ENCODE measurements around the gene SLC12A5.
A peak's percentile ranks its signal among the peaks of the same experiment; 100 is the strongest.

The SLC12A5 gene

DNA sequence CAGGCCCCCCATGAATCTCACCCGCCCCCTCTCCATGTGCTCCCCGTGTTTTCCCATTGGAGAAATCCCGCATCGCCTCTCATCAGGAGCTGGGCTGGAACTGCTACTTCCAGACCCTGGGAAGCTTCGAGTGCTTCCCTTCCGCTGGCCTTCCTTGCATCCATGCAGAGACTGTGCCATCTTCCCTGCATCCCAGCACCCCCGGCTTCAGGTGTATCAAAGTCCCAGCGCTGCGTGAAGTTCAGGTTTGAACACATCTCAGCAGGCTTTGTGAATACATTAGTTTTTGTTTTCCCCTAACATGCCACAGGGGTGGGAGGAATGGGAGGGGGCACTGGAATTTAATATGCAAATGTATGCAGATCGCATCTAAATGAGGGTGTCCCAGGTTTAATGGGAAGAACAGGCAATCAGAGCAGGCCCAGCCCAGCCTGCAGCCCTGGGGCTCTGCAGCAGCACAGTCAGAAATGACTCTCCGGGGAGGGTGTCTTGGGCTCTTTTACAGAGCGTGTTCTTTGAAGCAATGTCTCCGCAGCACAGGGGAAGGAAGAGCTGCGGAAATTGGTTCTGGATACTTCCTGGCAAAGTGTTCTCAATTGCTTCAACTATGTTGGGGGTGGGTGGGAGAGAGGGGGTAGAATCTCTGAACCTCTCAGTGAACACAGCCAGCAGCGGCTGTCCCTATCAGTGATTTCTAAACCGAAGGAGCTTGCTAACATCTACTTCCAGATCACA, 28.6 kb upstream of the SLC12A5 start:
- peaks cover 67% of the 10 kb centered on the region for H3K4me1 Mint-ChIP-seq (ENCODE audit: low read depth)
- no peaks in the 10 kb centered on the region for H3K9me3 Mint-ChIP-seq
- H3K36me3 Mint-ChIP-seq (ENCODE audit: low read depth), result no peaks in the 10 kb centered on the region
- H3K4me3 Mint-ChIP-seq, result no peak overlapping the region
- H3K27me3 Mint-ChIP-seq, result no peaks in the 10 kb centered on the region
- no peak for DNase-seq
- peak overlapping the region; percentile 60 for H3K27ac Mint-ChIP-seq

DNA sequence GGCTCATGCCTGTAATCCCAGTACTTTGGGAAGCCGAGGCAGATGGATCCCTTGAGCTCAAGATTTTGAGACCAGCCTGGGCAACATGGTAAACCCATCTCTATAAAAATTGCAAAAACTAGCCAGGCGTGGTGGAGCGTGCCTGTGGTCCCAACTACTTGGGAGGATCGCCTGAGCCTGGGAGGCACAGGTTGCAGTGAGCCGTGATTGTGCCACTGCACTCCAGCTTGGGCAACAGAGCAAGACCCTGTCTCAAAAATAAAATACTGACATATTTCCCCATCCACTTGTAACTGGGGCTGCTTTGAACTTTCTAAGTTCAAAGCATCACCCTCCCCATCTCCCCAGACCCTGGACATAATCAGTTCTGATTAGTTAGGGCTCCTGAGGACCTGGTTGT, 27.5 kb upstream of the SLC12A5 start:
- no peak overlapping the region for H3K4me3 Mint-ChIP-seq
- no peak overlapping the region for H3K27ac Mint-ChIP-seq
- no peak for DNase-seq
- H3K4me1 Mint-ChIP-seq (ENCODE audit: low read depth), result peaks cover 77% of the 10 kb centered on the region
- no peaks in the 10 kb centered on the region for H3K9me3 Mint-ChIP-seq
- no peaks in the 10 kb centered on the region for H3K27me3 Mint-ChIP-seq
- no peaks in the 10 kb centered on the region for H3K36me3 Mint-ChIP-seq (ENCODE audit: low read depth)

DNA sequence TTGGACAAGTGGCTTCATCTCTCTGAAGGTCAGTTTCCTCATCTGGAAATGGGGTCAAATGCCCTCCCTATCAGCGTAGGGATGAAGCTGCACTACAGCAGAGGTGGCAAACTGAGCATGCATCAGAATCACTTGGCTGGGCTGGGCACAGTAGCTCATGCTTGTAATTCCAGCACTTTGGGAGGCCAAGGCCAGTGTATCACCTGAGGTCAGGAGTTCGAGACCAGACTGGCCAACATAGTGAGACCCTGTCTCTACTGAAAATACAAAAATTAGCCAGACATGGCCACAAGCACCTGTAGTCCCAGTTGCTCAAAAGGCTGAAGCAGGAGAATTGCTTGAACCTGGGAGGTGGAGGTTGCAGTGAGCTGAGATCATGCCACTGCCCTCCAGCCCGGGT, 27.0 kb upstream of the SLC12A5 start:
- Mint-ChIP-seq H3K36me3 (ENCODE audit: low read depth) (no peaks in the 10 kb centered on the region), H3K4me1 (ENCODE audit: low read depth) (peaks cover 77% of the 10 kb centered on the region), H3K4me3 (no peak overlapping the region), H3K9me3 (no peaks in the 10 kb centered on the region), H3K27me3 (no peaks in the 10 kb centered on the region), H3K27ac (no peak overlapping the region)
- no peak for DNase-seq

DNA sequence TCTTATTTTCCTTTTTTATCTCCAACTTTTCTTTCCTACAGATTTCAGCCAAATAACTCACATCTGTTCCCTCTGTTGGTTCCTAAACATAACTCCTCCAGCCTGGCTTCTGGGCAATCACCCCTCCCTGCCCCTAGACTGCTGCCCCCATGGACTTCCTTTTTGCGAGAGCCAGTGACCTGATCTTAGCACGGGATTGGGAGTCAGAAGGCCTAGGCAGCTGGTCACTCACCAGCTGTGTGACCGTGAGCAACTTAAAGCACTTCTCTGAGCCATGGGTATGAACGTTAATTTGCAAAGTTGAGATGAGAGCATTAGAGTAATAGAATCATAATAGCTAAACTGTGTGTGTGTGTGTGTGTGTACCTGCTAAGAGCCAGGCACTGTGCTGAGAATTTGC, 24.8 kb upstream of the SLC12A5 start:
- H3K27me3 Mint-ChIP-seq, result peaks cover 8% of the 10 kb centered on the region
- H3K9me3 Mint-ChIP-seq, result no peaks in the 10 kb centered on the region
- H3K4me1 Mint-ChIP-seq (ENCODE audit: low read depth), result peaks cover 75% of the 10 kb centered on the region
- no peak overlapping the region for H3K27ac Mint-ChIP-seq
- H3K36me3 Mint-ChIP-seq (ENCODE audit: low read depth), result no peaks in the 10 kb centered on the region
- no peak for DNase-seq
- H3K4me3 Mint-ChIP-seq, result no peak overlapping the region

DNA sequence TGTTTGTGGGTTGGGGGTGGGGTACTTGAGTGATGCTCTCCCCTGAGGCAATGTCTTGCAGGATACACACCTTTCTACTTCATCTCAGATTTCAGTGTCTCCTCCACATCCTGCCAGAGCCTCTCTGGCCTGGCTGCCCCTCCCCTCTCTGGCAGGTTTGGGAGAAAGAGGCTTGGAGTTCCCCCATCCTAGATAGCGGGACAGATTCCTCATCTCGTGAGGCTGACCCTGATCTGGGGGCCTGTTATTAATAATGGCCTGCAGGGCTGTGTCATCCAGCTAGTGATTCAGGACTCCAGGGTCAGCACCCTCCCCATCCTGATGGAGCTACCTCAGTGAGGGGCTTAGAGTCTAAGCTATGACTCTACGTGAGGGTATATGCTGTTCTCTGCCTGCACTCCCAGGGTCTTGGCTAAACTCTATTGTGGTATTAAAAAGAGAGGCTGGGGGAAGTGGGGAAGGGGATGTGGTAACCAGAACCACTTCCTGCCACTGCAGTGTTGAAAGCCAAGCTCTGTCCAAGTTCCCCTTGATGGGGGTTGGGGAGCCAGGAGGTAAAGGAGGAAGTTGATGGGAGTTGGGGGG, 24.0 kb upstream of the SLC12A5 start:
- peak overlapping the region; percentile 23 for H3K4me3 Mint-ChIP-seq
- no peaks in the 10 kb centered on the region for H3K9me3 Mint-ChIP-seq
- H3K27ac Mint-ChIP-seq, result peak overlapping the region; percentile 55
- H3K27me3 Mint-ChIP-seq, result peaks cover 16% of the 10 kb centered on the region
- no peak for DNase-seq
- H3K36me3 Mint-ChIP-seq (ENCODE audit: low read depth), result no peaks in the 10 kb centered on the region
- peaks cover 72% of the 10 kb centered on the region for H3K4me1 Mint-ChIP-seq (ENCODE audit: low read depth)

DNA sequence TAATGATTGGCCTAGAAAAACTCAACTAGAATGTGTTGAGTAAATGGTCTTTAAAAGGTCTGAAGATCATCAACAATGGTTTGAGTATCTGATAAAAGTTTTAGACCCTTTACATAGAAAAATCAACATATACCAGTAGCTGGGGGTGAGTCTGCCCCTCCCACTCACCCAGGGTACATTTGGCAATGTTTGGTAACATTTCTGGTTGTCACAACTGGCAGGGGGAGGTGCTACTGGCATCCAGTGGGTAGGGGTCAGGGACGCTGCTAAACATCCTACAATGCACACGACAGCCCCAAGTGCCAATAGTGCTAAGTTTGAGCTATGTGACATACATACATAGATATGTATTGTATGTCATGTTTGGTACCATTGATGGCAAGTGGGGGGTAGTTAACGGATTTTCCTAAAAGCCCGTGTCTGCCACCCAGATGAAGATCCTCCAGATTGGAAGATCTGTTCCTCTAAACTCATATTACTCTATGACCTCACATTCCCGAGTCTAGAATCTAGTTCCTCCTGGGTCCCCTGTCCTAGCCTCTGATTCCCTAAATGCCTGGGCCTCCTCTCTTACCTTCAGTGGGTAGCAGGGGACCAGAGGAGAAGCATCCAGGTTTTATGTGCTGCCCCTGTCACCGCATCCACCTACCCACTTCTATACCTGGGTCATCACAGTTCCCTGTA, 22.9 kb upstream of the SLC12A5 start:
- no peak overlapping the region for H3K27ac Mint-ChIP-seq
- H3K36me3 Mint-ChIP-seq (ENCODE audit: low read depth), result no peaks in the 10 kb centered on the region
- H3K27me3 Mint-ChIP-seq, result peaks cover 27% of the 10 kb centered on the region
- H3K4me3 Mint-ChIP-seq, result no peak overlapping the region
- peaks cover 70% of the 10 kb centered on the region for H3K4me1 Mint-ChIP-seq (ENCODE audit: low read depth)
- DNase-seq, result no peak
- H3K9me3 Mint-ChIP-seq, result no peaks in the 10 kb centered on the region

DNA sequence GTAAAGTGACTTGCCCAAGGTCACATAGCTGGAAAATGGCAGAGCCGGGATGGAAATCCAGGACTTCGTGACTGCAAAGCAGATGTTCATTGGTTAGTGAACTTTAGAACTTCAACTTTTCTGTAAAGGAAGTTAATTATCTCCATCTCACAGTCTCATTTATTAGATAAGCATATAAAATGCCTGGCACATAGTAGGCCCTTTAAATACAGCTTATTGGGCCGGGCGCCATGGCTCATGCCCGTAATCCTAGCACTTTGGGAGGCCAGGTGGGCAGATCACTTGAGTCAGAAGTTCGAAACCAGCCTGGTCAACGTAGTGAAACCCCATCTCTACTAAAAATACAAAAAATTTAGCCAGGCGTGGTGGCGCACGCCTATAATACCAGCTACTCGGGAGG, 22.1 kb upstream of the SLC12A5 start:
- Mint-ChIP-seq H3K4me3 (no peak overlapping the region), H3K4me1 (ENCODE audit: low read depth) (peaks cover 72% of the 10 kb centered on the region), H3K27ac (no peak overlapping the region), H3K36me3 (ENCODE audit: low read depth) (no peaks in the 10 kb centered on the region), H3K27me3 (peaks cover 35% of the 10 kb centered on the region), H3K9me3 (no peaks in the 10 kb centered on the region)
- no peak for DNase-seq

DNA sequence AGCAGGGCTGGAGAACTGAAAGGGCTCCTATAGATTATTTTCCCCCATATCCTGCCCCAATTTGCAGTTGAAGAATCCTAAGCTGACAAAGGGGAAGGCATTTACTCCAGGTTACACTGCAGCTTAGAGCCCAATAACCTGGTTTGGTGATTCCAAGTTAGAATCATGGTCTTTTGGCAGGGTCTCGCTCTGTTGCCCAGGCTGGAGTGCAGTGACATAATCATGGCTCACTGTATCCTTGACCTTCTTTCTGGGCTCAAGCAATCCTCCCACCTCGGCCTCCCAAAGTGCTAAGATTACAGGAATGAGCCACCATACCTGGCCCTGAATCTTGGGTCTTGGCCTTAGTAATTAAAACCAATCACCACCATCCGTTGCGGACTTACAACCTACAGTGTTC, 21.3 kb upstream of the SLC12A5 start:
- Mint-ChIP-seq H3K4me3 (no peak overlapping the region), H3K9me3 (no peaks in the 10 kb centered on the region), H3K4me1 (ENCODE audit: low read depth) (peaks cover 74% of the 10 kb centered on the region), H3K36me3 (ENCODE audit: low read depth) (no peaks in the 10 kb centered on the region), H3K27me3 (peaks cover 42% of the 10 kb centered on the region), H3K27ac (no peak overlapping the region)
- no peak for DNase-seq

DNA sequence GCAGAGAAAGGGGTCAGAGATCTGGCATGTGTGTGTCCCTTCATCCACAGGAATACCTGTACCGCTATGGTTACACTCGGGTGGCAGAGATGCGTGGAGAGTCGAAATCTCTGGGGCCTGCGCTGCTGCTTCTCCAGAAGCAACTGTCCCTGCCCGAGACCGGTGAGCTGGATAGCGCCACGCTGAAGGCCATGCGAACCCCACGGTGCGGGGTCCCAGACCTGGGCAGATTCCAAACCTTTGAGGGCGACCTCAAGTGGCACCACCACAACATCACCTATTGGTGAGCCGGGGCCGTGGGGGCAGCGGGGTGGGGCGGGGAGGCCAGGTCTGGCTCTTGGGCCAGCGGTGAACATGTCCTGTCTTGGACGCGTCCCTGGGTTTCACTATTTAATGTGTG, 19.2 kb upstream of the SLC12A5 start:
- peaks cover 61% of the 10 kb centered on the region for H3K27me3 Mint-ChIP-seq
- no peak overlapping the region for H3K27ac Mint-ChIP-seq
- no peak for DNase-seq
- no peaks in the 10 kb centered on the region for H3K36me3 Mint-ChIP-seq (ENCODE audit: low read depth)
- peaks cover 75% of the 10 kb centered on the region for H3K4me1 Mint-ChIP-seq (ENCODE audit: low read depth)
- no peak overlapping the region for H3K4me3 Mint-ChIP-seq
- no peaks in the 10 kb centered on the region for H3K9me3 Mint-ChIP-seq

DNA sequence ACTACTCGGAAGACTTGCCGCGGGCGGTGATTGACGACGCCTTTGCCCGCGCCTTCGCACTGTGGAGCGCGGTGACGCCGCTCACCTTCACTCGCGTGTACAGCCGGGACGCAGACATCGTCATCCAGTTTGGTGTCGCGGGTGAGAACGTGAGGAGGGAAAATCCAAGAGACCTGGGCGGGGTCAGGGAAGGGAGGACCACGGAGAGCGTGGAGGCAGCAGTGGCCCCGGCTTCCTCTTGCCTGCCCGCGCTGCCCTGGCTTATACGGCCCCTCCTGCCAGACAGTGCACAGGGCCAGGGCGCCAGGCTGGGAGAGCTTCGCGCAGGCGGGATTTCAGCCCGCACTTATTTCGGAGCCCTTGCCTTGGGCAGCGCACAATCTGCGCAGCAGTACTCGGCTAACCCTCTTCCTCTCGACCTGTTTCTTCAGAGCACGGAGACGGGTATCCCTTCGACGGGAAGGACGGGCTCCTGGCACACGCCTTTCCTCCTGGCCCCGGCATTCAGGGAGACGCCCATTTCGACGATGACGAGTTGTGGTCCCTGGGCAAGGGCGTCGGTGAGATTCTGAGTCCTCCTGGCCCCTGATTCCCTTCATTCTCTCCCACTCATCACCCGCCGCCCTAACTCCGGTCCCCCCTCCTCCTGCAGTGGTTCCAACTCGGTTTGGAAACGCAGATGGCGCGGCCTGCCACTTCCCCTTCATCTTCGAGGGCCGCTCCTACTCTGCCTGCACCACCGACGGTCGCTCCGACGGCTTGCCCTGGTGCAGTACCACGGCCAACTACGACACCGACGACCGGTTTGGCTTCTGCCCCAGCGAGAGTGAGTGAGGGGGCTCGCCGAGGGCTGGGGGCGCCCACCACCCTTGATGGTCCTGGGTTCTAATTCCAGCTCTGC, 18.3 kb upstream of the SLC12A5 start:
- peaks cover 66% of the 10 kb centered on the region for H3K27me3 Mint-ChIP-seq
- peak; percentile 66 for DNase-seq
- H3K27ac Mint-ChIP-seq, result no peak overlapping the region
- H3K4me3 Mint-ChIP-seq, result peak overlapping the region; percentile 33
- H3K4me1 Mint-ChIP-seq (ENCODE audit: low read depth), result peaks cover 66% of the 10 kb centered on the region
- H3K9me3 Mint-ChIP-seq, result no peaks in the 10 kb centered on the region
- no peaks in the 10 kb centered on the region for H3K36me3 Mint-ChIP-seq (ENCODE audit: low read depth)

DNA sequence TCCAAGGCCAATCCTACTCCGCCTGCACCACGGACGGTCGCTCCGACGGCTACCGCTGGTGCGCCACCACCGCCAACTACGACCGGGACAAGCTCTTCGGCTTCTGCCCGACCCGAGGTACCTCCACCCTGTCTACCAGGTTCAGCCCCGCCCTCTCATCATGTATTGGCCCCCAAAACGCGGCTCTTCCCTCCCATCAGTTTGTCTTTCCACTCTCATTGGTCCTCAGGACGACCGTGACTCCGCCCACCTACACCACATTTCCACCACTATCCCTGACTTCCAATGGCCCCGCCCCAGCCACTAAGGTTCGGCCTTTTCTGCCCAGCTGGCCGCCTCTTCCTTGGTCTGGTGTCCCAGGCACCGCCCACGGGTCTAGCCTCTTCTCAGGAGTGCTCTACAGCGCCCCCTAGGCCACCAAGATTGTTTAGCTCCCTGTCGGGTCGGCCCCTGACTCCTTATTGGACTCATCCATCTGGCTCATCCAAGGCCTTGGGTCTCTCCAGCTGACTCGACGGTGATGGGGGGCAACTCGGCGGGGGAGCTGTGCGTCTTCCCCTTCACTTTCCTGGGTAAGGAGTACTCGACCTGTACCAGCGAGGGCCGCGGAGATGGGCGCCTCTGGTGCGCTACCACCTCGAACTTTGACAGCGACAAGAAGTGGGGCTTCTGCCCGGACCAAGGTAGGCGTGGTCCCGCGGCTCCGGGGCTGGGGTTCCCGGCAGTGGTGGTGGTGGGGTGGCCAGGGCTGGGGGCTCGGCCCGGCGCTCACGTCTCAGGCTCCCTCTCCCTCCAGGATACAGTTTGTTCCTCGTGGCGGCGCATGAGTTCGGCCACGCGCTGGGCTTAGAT, 17.2 kb upstream of the SLC12A5 start:
- no peaks in the 10 kb centered on the region for H3K9me3 Mint-ChIP-seq
- H3K4me1 Mint-ChIP-seq (ENCODE audit: low read depth), result peaks cover 56% of the 10 kb centered on the region
- H3K27me3 Mint-ChIP-seq, result peaks cover 69% of the 10 kb centered on the region
- peak overlapping the region; percentile 8 for H3K4me3 Mint-ChIP-seq
- peak; percentile 54 for DNase-seq
- H3K36me3 Mint-ChIP-seq (ENCODE audit: low read depth), result no peaks in the 10 kb centered on the region
- no peak overlapping the region for H3K27ac Mint-ChIP-seq

DNA sequence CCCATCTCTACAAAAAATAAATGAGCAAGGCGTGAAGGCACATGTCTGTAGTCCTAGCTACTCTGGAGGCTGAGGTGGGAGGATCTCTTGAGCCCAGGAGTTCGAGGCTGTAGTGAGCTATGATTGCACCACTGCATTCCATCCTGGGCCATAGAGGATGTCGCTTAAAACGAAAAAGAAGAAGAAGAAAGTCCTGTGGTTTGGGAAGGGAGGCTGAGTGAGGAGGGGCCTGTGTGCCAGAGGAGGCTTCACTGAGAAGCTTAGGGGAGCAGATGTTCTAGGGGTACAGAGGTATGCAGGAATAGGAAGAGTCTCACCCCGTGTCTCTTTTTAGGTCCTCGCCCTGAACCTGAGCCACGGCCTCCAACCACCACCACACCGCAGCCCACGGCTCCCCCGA, 16.1 kb upstream of the SLC12A5 start:
- H3K4me3 Mint-ChIP-seq, result no peak overlapping the region
- no peaks in the 10 kb centered on the region for H3K9me3 Mint-ChIP-seq
- no peak for DNase-seq
- H3K27me3 Mint-ChIP-seq, result peaks cover 68% of the 10 kb centered on the region
- H3K4me1 Mint-ChIP-seq (ENCODE audit: low read depth), result peaks cover 50% of the 10 kb centered on the region
- no peaks in the 10 kb centered on the region for H3K36me3 Mint-ChIP-seq (ENCODE audit: low read depth)
- no peak overlapping the region for H3K27ac Mint-ChIP-seq

DNA sequence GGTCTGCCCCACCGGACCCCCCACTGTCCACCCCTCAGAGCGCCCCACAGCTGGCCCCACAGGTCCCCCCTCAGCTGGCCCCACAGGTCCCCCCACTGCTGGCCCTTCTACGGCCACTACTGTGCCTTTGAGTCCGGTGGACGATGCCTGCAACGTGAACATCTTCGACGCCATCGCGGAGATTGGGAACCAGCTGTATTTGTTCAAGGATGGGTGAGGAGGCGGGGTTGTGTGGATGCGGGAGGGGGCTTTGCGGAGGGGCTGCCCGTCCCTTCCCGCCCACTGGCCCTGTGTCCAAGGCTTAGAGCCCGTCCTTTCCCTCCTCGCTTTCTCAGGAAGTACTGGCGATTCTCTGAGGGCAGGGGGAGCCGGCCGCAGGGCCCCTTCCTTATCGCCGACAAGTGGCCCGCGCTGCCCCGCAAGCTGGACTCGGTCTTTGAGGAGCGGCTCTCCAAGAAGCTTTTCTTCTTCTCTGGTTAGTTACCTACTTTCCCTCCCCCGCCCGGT, 15.6 kb upstream of the SLC12A5 start:
- Mint-ChIP-seq H3K4me3 (no peak overlapping the region), H3K27me3 (peaks cover 66% of the 10 kb centered on the region), H3K4me1 (ENCODE audit: low read depth) (peaks cover 46% of the 10 kb centered on the region), H3K27ac (no peak overlapping the region), H3K9me3 (no peaks in the 10 kb centered on the region), H3K36me3 (ENCODE audit: low read depth) (no peaks in the 10 kb centered on the region)
- no peak for DNase-seq
